ENCODE measurements around the gene RGS14. TPM values are rescaled to one million over a fixed set of nuclear protein-coding genes. Genes with fewer than 3 reads are reported as not detected.

Gene RGS14
- total RNA-seq, 2 experiments from 2014 or later: 33.0 to 46.3 TPM

DNA sequence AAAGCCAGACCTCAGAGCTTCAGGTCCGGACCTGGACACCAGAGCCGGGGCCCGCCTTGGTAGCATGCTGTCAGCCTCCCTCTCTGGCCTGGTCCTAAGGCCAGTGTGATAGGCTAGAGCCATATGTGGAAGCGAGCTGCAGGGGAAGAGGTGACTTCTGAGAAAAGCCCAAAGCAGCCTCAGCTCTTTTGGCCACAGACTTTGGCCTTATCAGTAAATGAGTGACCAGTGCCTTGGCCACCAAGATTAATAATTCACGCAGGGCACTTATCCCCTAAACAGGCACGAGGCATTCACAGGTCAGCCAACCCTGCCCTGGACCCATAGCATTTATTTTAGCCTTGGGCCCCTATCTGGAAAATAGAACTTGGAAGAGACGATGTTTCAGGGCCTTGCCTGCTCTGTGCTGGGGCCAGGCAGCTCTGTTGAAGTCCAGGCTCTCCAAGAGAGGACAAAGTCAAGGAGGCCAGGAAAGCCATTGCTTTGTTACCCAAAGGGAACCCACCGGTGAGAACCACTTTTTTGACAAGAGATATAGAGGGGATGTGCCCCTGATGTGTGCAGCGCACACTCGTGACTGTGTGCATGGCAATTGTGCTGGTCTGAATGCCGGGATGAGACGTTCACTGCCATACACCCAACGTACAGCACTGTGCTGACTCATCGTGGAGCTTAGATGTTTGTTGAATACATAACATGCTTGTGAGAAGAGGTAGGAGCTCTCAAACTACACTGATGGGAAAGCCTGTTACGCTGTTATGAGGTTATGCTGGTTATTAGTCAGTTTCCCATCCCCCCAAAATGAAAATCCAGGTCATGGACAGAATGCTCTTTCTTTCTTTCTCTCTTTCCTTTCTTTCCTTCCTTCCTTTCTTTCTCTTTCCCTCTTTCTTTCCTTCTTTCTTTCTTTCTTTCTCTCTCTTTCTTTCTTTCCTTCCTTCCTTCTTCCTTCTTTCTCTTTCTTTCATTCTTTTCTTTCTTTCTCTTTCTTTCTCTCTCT lies 21.5 kb downstream of the RGS14 start:
- intact Hi-C loops (cut with micrococcal nuclease; ENCODE audit: unreplicated experiment): no loop called here
- Histone ChIP-seq H3K4me1 (ENCODE audit: insufficient read depth, low read length, poor library complexity, severe bottlenecking) (peaks cover 5% of the 10 kb centered on the region), H3K4me2 (ENCODE audit: low read length) (no peak overlapping the region), H4K20me1 (ENCODE audit: insufficient read depth, low read length) (no peaks in the 10 kb centered on the region), H3K79me2 (ENCODE audit: insufficient read depth, low read depth, low read length) (no peaks in the 10 kb centered on the region), H3K9me2 (ENCODE audit: insufficient read depth, low read length) (no peaks in the 10 kb centered on the region), H3K36me3 (ENCODE audit: insufficient read depth, low read length) (no peaks in the 10 kb centered on the region), H3K4me3 (ENCODE audit: low read depth, low read length, poor library complexity, severe bottlenecking) (no peak overlapping the region), H3K9me3 (ENCODE audit: low read length) (no peaks in the 10 kb centered on the region), H3K27ac (ENCODE audit: low read depth, low read length, poor library complexity, severe bottlenecking) (no peak overlapping the region), H2AFZ (ENCODE audit: low read length) (no peak overlapping the region)
- TF ChIP-seq CTCF (conservative IDR thresholded peaks at IDR 0.05; ENCODE audit: low read length) (no peak), EZH2phosphoT487 (IDR thresholded peaks at IDR 0.05; ENCODE audit: borderline replicate concordance, low read depth, low read length) (no peak)
- ChIA-PET POLR2A (interaction anchor here (0.5 to 1.0 kb wide), 6 partner anchors 10 to 66 kb away, joined by 3 to 6 read pairs (median 4); partner anchors contain the start of gene RGS14), CTCF (ENCODE audit: unreplicated experiment) (interaction anchor here (1.0 kb wide), 2 partner anchors 9 to 82 kb away, joined by 3 to 4 read pairs; no protein-coding TSS in a partner anchor)
- BruUV-seq (replicated peaks): no TSS peak
- DNase-seq (ENCODE audit: low spot score): no peak

- ChIA-PET POLR2A (no interaction called here), CTCF (ENCODE audit: unreplicated experiment) (no interaction called here)
- BruUV-seq (replicated peaks): no TSS peak
- intact Hi-C loops (cut with micrococcal nuclease; ENCODE audit: unreplicated experiment): no loop called here
- Histone ChIP-seq H3K4me1 (ENCODE audit: insufficient read depth, low read length, poor library complexity, severe bottlenecking) (peaks cover 5% of the 10 kb centered on the region), H3K79me2 (ENCODE audit: insufficient read depth, low read depth, low read length) (no peaks in the 10 kb centered on the region), H4K20me1 (ENCODE audit: insufficient read depth, low read length) (no peaks in the 10 kb centered on the region), H3K4me2 (ENCODE audit: low read length) (no peak overlapping the region), H3K27ac (ENCODE audit: low read depth, low read length, poor library complexity, severe bottlenecking) (no peak overlapping the region), H2AFZ (ENCODE audit: low read length) (no peak overlapping the region), H3K9me3 (ENCODE audit: low read length) (no peaks in the 10 kb centered on the region), H3K9me2 (ENCODE audit: insufficient read depth, low read length) (no peaks in the 10 kb centered on the region), H3K4me3 (ENCODE audit: low read depth, low read length, poor library complexity, severe bottlenecking) (no peak overlapping the region), H3K36me3 (ENCODE audit: insufficient read depth, low read length) (no peaks in the 10 kb centered on the region)
- DNase-seq (ENCODE audit: low spot score): no peak
- TF ChIP-seq CTCF (conservative IDR thresholded peaks at IDR 0.05; ENCODE audit: low read length) (no peak), EZH2phosphoT487 (IDR thresholded peaks at IDR 0.05; ENCODE audit: borderline replicate concordance, low read depth, low read length) (no peak)
Observed at GRCh38 chr5:177380805-177381126, 23.0 kb downstream of the RGS14 start.
